Fibroblast of lung (primary cell): ENCODE measurements around the gene DNMT3A.

Source experiments
- CTCF ChIP-seq, 2 donors: IDR thresholded peaks in 1 of 2; conservative IDR thresholded peaks in 1 of 2; 1 replicate in 1 of 2; 2 replicates in 1 of 2; pipeline ENCODE4 v1.5.1; 2011 to 2012; ENCODE audit warnings: low read length in 2 of 2, control low read depth in 1 of 2, inconsistent platforms in 1 of 2, low read depth in 1 of 2, mild to moderate bottlenecking in 1 of 2
- EZH2 ChIP-seq: IDR thresholded peaks from 2 replicates; pipeline ENCODE4 v1.5.1; 2012; ENCODE audit warnings: low read length, control low read depth, mild to moderate bottlenecking; ENCODE audit errors: missing control alignments

- no peak for TF ChIP-seq CTCF (conservative IDR thresholded peaks at IDR 0.05 in 1 of 2, IDR thresholded peaks at IDR 0.05 in 1 of 2; ENCODE audit: low read depth in 1 of 2, low read length in 2 of 2)
- TF ChIP-seq EZH2, result no peak
Measured at GRCh38 chr2:25333981-25334380, 7.7 kb downstream of the DNMT3A start.
